IPS DF 4.7 (cell line): ENCODE results near the gene B3GAT1.

Source experiments
- DNase-seq: peaks from one replicate; pipeline ENCODE4 v3.0.0-alpha.2; 2013; ENCODE audit warnings: low spot score; ENCODE audit errors: extremely low read depth

Gene B3GAT1

GRCh38 chr11:134372961-134373360 is 39.1 kb downstream of the B3GAT1 start:
- no peak for DNase-seq

- DNase-seq: no peak
These were observed 39.5 kb downstream of the B3GAT1 start for GRCh38 chr11:134372536-134372935.

- no peak for DNase-seq
These were observed 40.4 kb downstream of the B3GAT1 start for GRCh38 chr11:134371436-134372185.

GRCh38 chr11:134370526-134371435 is 41.3 kb downstream of the B3GAT1 start:
- no peak for DNase-seq

GRCh38 chr11:134369656-134370525 is 42.2 kb downstream of the B3GAT1 start:
- DNase-seq: no peak

- DNase-seq: no peak
These were observed 44.3 kb downstream of the B3GAT1 start for GRCh38 chr11:134367781-134368180.

- no peak for DNase-seq
These were observed 45.8 kb downstream of the B3GAT1 start for GRCh38 chr11:134366254-134366653.

- no peak for DNase-seq
These were observed 46.8 kb downstream of the B3GAT1 start for GRCh38 chr11:134365011-134365925.

- no peak for DNase-seq
These were observed 47.8 kb downstream of the B3GAT1 start for GRCh38 chr11:134364261-134364660.

GRCh38 chr11:134363592-134363991 is 48.5 kb downstream of the B3GAT1 start:
- DNase-seq: no peak

- DNase-seq: no peak
These were observed 48.9 kb downstream of the B3GAT1 start for GRCh38 chr11:134363161-134363560.

- DNase-seq: no peak
These were observed 49.7 kb downstream of the B3GAT1 start for GRCh38 chr11:134362192-134362901.

GRCh38 chr11:134361661-134362060 is 50.4 kb downstream of the B3GAT1 start:
- no peak for DNase-seq

- DNase-seq: peak; percentile 84
These were observed 51.8 kb downstream of the B3GAT1 start for GRCh38 chr11:134360050-134360835.

- no peak for DNase-seq
These were observed 52.4 kb downstream of the B3GAT1 start for GRCh38 chr11:134359646-134360045.

- DNase-seq: no peak
These were observed 53.1 kb downstream of the B3GAT1 start for GRCh38 chr11:134358856-134359490.

- DNase-seq: no peak
These were observed 53.7 kb downstream of the B3GAT1 start for GRCh38 chr11:134358165-134358855.

- DNase-seq: no peak
These were observed 54.5 kb downstream of the B3GAT1 start for GRCh38 chr11:134357545-134357839.
